Gastrocnemius medialis (tissue), 4 donors: Measurements from ENCODE around the gene ZNF141.

ENCODE experiments used
- CTCF ChIP-seq, 5 experiments: fragments of 450-650 bp in 3 of 5; fragments of 200-600 bp in 2 of 5; sonication (generic) in 2 of 5; IDR thresholded peaks in 4 of 5; conservative IDR thresholded peaks in 1 of 5; 1 replicate in 4 of 5; 2 replicates in 1 of 5; pipeline ENCODE4 v1.5.1; 2016 to 2019; ENCODE audit warnings: antibody characterized with exemption in 5 of 5, mild to moderate bottlenecking in 3 of 5, moderate library complexity in 3 of 5
- POLR2A ChIP-seq, 2 donors: fragments of 450-650 bp; IDR thresholded peaks; one replicate each; pipeline ENCODE4 v1.6.1; 2017; ENCODE audit warnings: antibody characterized with exemption in 2 of 2, mild to moderate bottlenecking in 2 of 2, moderate library complexity in 2 of 2

GRCh38 chr4:386708-387105, 49.1 kb downstream of the ZNF141 start:
- TF ChIP-seq CTCF (IDR thresholded peaks at IDR 0.05 in 4 of 5, conservative IDR thresholded peaks at IDR 0.05 in 1 of 5): no peak
- no peak for TF ChIP-seq POLR2A (IDR thresholded peaks at IDR 0.05)
